ENCODE measurements around the gene GJE1.
A peak's percentile ranks its signal among the peaks of the same experiment; 100 is the strongest.
"Not testable (repeated sequence)": the region's sequence is repeated elsewhere in the genome, so short reads cannot be mapped to it uniquely, and the experiment has no call there.

Gene GJE1

GRCh38 chr6:142152746-142153145, 20.0 kb downstream of the GJE1 start:
- peak; percentile 25 for DNase-seq (ENCODE audit: low read depth)
- no peak overlapping the region for H3K4me3 ChIP-seq (ENCODE audit: low read length)
- no peak for TF ChIP-seq CTCF (IDR thresholded peaks at IDR 0.05; ENCODE audit: insufficient read depth, low read depth, low read length, missing control alignments)

- no peak for TF ChIP-seq CTCF (IDR thresholded peaks at IDR 0.05; ENCODE audit: insufficient read depth, low read depth, low read length, missing control alignments)
- H3K4me3 ChIP-seq (ENCODE audit: low read length), result no peak overlapping the region
- DNase-seq (ENCODE audit: low read depth), result no peak
Measured at GRCh38 chr6:142153196-142153595, 20.5 kb downstream of the GJE1 start.

DNA sequence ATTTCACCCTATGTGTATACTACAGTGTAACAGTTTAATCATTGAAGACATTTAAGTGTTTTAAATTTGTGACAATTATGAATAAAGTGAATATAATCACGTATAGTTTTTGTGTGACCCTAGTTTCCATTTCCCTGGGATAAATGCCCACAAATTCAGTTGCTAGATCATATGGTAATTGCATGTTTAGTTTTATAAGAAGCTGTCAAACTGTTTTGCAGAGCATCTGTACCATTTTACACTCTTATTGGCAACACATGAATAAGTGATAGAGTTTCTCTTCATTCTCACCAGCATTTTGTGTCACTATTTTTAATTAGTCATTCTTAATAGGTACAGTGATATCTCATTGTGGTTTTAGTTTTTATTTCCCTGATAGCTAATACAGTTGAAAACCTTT, 21.6 kb downstream of the GJE1 start:
- no peak for DNase-seq (ENCODE audit: low read depth)
- no peak overlapping the region for H3K4me3 ChIP-seq (ENCODE audit: low read length)
- TF ChIP-seq CTCF (IDR thresholded peaks at IDR 0.05; ENCODE audit: insufficient read depth, low read depth, low read length, missing control alignments), result no peak

DNA sequence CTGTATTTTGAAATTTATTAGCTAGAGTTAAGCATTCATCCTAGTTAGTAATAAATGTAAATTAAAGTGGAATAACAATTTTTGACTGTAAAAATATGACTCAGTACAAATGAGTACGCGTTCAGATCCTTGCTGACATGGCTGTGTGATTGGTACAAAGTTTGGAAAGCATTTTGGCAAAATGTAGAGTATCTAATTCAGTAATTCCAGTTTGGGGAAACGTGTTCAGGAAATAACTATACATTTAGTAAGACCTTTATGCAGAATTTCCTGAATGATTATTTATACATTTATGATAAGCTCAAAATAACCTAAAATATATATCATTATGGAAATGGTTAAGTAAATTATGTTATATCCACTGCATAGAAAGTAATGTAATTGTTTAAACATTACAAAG, 22.4 kb downstream of the GJE1 start:
- DNase-seq (ENCODE audit: low read depth), result no peak
- no peak overlapping the region for H3K4me3 ChIP-seq (ENCODE audit: low read length)
- TF ChIP-seq CTCF (IDR thresholded peaks at IDR 0.05; ENCODE audit: insufficient read depth, low read depth, low read length, missing control alignments), result no peak

- DNase-seq (ENCODE audit: low read depth), result peak; percentile 33
- H3K4me3 ChIP-seq (ENCODE audit: low read length), result no peak overlapping the region
- no peak for TF ChIP-seq CTCF (IDR thresholded peaks at IDR 0.05; ENCODE audit: insufficient read depth, low read depth, low read length, missing control alignments)
Measured at GRCh38 chr6:142155895-142156757, 23.4 kb downstream of the GJE1 start.

- not testable (repeated sequence) for H3K4me3 ChIP-seq (ENCODE audit: low read length); DNase-seq (ENCODE audit: low read depth)
Measured at GRCh38 chr6:142156758-142157068, 24.0 kb downstream of the GJE1 start.

DNA sequence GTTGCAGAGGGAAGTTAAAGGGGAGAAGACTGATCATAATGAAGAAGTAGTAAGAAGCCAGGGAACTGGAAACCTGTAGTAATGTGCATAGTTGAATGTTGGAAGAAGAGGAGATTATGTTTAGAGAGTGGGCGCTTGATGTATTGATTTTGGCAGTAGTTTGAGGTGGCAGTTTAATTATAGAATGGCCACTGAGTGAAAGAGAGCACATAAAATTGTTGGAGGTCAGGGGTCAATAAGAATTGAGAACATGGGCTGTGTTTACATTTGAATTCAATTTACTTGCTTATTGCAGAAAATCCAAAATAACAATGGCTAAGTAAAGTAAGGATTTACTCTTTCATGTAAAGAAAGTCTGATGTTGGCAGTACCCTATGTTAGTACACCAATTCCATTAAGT, 30.1 kb downstream of the GJE1 start:
- no peak overlapping the region for H3K4me3 ChIP-seq (ENCODE audit: low read length)
- no peak for TF ChIP-seq CTCF (IDR thresholded peaks at IDR 0.05; ENCODE audit: insufficient read depth, low read depth, low read length, missing control alignments)
- DNase-seq (ENCODE audit: low read depth), result no peak

Measured in epithelial cell of esophagus (primary cell).